LNCAP (cell line): ENCODE results near the gene PHPT1.

Experiments
- TF ChIP-seq, protein P1 (sequence below): fragments of 450-650 bp; IDR thresholded peaks from 2 replicates; pipeline ENCODE4 v1.5.1; 2017; ENCODE audit warnings: mild to moderate bottlenecking

PHPT1 gene

DNA sequence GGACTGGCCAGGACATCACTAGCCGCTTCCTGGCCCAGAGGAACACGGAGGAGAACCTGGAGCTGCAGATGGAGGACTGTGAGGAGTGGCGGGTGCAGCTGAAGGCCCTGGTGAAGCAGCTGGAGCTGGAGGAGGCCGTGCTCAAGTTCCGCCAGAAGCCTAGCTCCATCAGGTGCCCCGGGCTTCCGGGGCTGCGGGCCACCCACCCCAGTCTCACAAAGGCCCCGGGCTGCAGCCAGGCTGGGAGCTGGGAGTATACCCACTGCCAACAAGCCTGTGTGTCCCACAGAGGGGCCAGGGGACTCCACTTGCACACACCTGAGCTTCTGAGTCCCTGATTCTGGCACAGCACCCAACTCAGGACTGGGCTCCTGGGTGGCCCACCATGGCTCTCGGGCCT lies 43.1 kb upstream of the PHPT1 start:
- TF ChIP-seq, protein P1, sequence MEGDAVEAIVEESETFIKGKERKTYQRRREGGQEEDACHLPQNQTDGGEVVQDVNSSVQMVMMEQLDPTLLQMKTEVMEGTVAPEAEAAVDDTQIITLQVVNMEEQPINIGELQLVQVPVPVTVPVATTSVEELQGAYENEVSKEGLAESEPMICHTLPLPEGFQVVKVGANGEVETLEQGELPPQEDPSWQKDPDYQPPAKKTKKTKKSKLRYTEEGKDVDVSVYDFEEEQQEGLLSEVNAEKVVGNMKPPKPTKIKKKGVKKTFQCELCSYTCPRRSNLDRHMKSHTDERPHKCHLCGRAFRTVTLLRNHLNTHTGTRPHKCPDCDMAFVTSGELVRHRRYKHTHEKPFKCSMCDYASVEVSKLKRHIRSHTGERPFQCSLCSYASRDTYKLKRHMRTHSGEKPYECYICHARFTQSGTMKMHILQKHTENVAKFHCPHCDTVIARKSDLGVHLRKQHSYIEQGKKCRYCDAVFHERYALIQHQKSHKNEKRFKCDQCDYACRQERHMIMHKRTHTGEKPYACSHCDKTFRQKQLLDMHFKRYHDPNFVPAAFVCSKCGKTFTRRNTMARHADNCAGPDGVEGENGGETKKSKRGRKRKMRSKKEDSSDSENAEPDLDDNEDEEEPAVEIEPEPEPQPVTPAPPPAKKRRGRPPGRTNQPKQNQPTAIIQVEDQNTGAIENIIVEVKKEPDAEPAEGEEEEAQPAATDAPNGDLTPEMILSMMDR: no peak

DNA sequence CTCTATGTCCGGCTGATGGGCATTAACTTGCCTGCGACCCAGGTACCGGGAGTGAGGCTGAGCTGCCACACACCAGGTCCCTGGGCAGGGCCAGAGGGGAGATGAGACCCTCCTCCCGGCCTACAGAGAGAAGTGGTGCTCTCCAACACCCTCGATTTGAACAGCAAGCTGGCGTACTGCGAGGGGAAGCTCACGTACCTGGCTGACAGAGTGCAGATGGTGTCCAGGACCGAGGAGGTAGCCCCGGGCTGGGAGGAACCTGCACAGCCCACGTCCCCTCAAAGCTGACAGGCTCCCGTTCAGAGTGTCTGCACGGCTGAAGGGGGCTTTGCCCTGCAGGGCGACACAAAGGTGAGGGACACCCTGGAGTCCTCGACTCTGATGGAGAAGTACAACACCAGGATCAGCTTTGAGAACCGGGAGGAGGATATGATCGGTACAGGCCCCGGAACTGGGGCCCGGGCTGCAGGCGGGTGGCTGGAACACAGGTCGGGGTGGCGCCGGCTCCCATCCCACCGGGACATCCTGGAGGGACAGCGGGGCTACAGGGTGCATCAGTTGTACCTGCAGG lies 42.5 kb upstream of the PHPT1 start:
- TF ChIP-seq, protein P1: no peak

DNA sequence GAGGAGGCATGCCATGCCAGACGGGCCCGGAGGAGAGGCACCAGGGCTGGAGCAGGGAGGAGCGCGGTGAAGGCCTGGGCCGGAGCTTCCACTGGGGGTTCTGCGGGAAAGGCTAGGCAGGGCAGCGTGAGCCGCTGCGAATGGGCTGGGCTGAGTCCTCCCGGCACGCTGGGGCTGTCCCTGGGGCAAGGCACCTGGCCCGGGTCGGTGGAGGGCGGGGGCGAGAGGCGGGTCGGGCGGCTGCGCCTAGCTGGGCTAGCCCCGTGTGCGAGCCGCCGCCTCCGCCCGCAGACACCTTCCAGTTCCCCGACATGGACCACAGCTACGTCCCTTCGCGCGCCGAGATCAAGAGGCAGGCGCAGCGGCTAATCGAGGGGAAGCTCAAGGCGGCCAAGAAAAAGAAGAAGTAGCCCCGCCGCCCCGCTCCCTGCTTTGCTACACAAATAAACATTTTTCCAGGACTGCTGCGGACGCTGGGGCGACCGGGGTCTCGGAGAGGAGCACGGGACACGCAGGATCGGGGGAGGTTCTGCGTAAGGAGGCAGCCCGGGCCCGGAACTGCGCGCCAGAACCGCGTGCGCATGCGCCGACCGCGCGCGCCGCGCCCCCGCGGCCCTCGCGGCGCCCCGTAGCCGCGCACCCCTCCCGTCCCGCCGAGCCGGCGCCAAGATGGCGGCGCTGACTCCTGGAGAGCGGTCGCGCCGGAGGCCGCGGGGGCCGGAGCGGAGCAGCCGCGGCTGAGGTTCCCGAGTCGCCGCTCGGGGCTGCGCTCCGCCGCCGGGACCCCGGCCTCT lies 41.7 kb upstream of the PHPT1 start, which contains the start of gene RABL6:
Gene RABL6 (plus strand): TSS at position 668 of the 794 bp plus-strand sequence. CDS start 249 bp downstream, outside the sequence.
- TF ChIP-seq, protein P1: no peak

DNA sequence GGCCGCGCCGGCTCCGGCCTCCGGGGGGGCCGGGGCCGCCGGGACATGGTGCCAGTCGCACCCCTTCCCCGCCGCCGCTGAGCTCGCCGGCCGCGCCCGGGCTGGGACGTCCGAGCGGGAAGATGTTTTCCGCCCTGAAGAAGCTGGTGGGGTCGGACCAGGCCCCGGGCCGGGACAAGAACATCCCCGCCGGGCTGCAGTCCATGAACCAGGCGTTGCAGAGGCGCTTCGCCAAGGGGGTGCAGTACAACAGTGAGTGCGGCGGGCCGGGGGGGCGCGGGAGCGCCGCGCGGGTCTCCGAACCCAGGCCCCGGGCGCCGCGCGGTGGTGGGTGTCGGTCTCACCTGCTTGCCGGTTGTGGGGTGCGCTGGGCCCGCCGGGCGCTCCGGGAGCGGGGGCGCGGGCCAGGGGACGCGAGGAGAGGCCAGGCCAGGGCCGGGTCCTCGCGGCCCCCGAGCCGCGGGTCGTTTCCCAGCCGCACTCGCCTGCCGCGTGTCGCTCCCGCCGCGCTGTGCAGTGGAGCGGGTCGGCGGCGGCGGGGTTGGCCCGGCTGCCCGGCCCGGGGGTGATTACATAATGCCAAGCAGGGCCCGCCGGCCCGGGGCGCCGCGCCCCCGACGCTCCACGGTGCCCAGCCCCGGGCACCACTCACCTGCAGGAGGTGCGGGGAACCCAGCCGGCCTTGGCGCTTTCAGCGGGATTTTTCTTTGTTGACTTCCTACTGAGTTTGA lies 41.0 kb upstream of the PHPT1 start:
- TF ChIP-seq, protein P1: no peak

DNA sequence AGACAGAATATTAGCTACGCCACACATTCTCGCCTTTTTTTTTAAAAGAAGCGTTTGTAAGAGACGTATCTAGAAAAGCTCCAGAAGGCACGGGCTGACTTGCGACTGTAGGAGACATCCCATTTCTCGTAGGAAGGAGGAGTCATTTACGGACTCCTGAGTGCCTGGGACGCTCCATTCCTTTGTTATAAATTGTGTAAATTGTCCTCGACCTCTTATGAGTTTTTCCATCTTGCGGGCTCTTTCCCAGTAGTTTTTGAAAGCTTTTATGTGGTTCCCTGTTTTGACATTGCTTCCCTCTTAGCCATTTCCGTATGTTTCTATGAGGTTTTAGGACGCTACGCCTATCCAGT lies 40.4 kb upstream of the PHPT1 start:
- TF ChIP-seq, protein P1: no peak

DNA sequence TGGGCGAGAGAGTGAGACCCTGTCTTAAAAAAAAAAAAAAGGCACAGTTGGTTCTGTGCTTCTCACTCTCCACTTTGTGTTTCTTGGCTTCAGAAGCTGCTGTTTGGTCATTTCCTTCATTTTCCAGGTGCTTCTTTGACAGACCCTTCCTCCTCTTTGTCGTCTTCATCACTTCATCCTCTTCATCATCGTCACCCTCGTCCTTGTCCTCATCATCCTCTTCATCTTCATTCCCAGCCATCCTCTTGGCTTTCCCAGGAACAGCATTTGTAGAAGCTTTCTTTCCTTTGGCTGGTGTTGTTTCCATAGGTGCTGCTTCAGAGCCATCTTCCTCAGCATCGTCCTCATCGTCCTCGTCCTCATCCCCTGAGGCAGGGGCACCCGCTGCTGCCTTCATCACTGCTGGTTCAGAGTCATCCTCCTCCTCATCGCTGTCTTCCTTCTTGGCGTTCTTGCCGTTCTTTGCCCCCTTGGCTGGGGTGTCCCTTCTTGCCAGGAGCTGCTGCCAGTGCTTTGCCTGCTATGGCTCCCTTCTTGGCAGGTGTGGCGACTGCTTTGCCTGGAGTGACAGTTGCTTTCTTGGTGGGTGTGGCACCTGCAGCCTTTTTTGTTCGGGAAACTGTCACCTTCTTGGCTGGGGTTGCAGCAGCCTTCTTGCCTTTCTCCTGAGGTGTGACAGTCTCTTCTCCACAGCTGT lies 34.3 kb upstream of the PHPT1 start:
- TF ChIP-seq, protein P1: no peak

DNA sequence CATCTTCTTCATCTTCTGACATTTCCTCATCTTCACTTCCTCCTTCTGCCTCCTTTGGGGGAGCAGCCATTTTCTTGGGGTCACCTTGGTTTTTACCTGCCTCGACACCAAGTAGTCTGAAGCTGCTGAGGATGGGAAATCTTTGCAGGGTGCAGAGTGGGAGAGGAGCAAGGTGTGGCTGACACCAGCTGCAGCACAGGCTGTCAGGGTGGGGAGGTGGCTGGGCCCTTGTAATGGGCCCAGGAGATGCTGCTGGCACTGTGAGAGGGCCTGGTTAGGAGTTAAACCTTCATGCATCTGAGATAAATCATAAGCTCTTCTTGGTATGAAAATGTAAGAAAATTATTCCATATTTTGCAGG lies 33.8 kb upstream of the PHPT1 start:
- TF ChIP-seq, protein P1: no peak
